Dermis microvascular lymphatic vessel endothelial cell (primary cell): ENCODE results near the gene DRP2. TPM values are rescaled to one million over a fixed set of nuclear protein-coding genes. Genes with fewer than 3 reads are reported as not detected.

Experiments
- DNase-seq, 2 donors: peaks; one replicate each; pipeline versions ENCODE4 v3.0.0 to v3.0.0-alpha.2; 2010; ENCODE audit warnings: low read depth in 2 of 2
- total RNA-seq: library from RNA; depleted of rRNA; stranded (reverse); fragments of >200 nt; gene quantifications from 2 replicates; pipeline ENCODE4 v1.2.1, GENCODE V29; 2014

Gene DRP2, protein sequence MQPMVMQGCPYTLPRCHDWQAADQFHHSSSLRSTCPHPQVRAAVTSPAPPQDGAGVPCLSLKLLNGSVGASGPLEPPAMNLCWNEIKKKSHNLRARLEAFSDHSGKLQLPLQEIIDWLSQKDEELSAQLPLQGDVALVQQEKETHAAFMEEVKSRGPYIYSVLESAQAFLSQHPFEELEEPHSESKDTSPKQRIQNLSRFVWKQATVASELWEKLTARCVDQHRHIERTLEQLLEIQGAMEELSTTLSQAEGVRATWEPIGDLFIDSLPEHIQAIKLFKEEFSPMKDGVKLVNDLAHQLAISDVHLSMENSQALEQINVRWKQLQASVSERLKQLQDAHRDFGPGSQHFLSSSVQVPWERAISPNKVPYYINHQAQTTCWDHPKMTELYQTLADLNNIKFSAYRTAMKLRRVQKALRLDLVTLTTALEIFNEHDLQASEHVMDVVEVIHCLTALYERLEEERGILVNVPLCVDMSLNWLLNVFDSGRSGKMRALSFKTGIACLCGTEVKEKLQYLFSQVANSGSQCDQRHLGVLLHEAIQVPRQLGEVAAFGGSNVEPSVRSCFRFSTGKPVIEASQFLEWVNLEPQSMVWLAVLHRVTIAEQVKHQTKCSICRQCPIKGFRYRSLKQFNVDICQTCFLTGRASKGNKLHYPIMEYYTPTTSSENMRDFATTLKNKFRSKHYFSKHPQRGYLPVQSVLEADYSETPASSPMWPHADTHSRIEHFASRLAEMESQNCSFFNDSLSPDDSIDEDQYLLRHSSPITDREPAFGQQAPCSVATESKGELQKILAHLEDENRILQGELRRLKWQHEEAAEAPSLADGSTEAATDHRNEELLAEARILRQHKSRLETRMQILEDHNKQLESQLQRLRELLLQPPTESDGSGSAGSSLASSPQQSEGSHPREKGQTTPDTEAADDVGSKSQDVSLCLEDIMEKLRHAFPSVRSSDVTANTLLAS
- total RNA-seq: under 0.01 and 0.13 TPM in 2 replicates

DNA sequence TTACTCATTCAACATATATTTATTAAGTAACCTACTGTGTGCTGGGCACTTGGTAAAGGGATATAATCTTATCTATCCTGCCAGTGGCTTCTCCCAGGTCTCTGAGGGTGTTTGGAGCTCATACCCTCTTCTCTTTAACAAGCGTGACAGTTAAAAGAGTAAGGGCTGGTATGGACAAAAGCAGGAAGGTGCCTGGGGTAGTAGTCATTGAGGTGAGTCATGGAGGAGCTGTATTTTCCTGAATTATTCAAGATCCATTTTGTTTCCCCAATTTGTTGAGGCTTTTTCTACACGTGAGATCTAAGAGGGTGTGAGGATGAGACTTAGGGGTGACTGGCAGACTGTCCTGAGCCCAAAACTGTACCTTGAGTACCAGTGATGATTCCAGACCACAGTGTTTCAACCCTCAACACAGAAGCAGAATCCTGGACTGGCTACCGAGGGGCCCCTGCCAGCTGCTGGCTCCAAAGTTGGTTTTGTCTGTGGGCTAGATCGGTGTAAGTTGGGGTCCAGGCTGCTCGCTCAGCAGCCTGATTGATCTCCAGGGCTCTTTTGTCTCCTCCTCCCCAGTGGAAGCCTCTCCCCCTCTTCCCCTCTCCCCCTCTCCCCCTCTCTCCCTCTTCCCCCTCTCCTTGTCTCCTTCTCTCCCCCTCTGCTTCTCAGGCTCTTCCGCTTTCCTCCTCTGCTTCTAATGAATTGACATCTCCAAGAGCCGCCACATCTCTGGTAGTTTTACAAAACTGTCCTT is at the start of gene DRP2:
DRP2 (plus strand) TSS at position 671 of the 748 bp plus-strand sequence. CDS start 11,862 bp downstream, outside the sequence.
- peak in 1 of 2 donors; percentile 54 for DNase-seq

DNA sequence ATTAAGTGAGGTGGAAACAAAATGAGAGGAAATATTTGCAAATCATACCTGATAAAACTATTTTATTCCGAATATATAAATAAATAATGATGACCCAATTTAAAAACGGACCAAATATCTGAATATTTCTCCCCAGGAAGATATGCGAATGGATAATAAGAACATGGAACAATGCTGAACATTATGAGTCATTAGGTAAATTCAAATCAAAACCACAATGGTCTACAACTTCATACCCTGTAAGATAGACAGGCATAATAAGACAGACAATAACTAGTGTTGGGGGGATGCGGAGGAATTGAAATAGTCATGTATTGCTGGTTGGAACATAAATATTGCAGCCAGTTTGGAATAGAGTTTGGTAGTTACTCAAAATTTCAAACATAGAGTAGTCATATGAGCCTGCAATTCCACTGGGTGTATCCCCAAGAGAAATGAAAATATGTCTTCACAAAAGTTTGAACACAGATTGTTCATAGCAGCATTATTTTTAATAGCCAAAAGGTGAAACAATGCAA is 47.6 kb upstream of the DRP2 start:
- peak in 1 of 2 donors; percentile 37 for DNase-seq

DNA sequence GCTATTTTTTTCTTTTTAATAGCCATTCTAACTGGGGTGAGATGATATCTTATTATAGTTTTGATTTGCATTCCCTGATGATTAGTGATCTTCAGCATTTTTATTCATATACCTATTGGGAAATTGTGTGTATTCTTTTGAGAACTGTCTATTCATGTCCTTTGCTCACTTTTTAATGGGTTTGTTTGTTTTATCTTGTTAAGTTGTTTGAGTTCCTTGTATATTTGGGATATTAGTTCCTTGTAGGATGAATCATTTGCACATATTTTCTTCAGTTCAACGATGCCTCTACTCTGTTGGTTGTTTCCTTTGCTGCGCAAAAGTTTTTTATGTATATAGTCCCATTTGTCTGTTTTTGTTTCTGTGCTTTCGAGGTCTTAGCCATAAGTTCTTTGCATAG is 43.1 kb upstream of the DRP2 start:
- DNase-seq: no peak

DNA sequence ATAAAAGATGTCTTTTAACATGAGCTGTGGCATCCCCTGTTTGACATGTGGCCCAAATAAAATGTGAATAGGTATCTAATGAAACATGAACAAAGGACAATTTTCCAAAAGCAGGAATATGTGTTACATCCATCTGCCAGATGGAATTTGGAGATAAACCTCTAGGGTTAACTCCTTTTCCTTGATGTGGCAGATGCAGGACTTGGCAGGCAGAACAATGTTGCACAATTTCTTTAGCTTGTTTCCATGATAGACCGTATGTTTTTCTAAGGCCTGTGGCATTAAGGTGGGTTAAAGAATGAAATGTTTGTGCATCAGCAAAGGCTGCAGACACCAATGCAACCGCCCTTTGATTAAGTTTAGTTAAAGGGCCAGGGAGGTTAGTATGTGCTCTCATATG is 34.7 kb upstream of the DRP2 start:
- peak; percentile 78 to 80 for DNase-seq

DNA sequence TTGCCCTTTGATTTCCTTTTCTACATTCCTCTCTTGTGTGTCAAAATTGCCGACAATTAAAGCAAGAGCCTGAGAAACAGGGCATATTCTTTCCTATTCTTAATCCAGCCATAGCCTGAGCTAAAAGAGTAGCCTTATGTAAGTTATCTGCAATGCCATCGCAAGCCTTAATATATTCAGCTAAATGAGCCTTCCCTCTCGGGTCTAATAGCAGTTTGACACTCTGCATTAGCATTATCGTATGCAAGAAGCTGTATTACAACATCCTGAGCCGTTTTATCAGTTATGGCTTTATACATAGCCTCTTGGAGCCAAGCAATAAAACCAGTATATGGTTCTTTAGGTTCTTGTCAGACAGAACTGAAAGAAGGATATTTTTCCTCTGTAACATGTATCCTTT is 31.6 kb upstream of the DRP2 start:
- DNase-seq: peak in 1 of 2 donors; percentile 23

DNA sequence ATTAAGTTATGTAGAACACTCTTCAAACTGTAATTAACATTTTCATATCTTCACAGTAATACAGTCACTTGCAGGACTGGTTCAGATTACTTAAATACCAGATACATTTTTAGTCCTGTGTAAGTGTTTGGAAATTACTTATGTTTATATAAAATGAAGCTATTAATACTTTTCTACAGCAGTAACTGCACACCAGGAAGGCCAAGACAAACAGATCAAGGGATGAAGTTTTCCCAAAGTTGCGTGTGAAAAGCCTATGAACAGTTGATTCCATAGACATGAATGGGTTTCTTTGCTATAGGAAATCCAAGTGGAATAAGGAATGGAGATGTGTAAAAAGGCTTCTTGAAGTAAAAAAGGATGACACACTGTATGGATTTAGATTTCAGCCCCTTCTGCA is 28.9 kb upstream of the DRP2 start:
- DNase-seq: no peak

DNA sequence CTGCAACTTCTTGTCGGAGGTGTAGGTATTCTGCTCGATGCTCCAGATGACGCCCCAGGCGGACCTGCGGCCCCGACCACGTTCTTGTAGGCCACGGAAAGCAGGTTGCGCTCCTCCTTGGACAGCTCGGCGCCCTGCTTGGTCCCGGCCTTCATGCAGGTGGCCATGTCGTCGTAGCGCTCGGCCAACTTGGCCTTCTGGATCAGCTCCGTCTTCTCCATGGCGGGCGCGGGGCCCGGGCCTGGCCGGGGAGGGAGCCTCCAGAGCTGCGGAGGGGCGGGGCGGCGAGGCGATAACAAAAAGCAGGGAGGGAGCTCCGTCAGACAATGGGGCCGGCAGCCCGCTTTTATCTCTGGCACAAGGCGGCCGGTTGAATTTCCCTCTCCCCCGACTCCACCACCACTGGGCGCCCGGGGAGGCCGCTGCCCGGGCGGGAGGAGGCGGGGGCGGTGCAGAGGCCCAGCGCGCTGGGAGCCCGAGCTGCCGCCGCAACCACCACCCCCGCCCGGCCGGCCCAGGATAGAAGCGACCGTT is 28.3 kb upstream of the DRP2 start:
- peak in 1 of 2 donors; percentile 19 for DNase-seq

DNA sequence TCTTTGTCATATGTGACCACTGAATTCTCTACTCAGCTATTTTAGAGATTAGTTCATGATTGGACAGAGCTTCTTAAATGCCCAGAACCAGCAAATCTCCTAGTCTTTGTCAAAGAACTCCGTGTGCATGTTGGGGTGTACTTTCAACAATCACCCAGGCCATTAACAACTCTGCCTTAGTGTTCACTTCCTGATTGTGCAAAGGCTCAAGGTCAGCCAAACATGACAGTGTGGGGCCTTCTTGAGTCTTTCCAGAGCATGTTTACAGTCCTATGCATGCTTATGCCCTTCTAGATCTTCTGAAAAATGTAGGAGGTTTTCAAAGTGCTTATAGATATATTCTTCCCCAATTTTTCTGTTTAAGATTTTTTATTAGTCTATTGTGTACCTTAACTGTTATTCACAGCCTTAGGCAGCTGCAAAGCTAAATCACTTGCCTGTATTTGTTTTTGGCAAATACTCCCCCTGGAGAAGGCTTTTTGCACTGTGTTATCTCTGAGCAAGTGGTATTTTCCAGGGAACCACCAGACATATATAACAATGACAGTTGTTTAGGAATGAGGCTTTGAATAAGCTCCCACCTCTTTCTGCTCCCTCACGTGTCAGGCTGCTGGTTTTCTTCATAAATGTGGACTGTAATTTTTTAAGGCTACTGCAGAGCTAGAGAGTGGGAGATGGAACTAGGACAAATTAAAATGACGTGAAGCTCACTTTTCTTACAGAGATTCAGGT is 24.0 kb upstream of the DRP2 start:
- no peak for DNase-seq

DNA sequence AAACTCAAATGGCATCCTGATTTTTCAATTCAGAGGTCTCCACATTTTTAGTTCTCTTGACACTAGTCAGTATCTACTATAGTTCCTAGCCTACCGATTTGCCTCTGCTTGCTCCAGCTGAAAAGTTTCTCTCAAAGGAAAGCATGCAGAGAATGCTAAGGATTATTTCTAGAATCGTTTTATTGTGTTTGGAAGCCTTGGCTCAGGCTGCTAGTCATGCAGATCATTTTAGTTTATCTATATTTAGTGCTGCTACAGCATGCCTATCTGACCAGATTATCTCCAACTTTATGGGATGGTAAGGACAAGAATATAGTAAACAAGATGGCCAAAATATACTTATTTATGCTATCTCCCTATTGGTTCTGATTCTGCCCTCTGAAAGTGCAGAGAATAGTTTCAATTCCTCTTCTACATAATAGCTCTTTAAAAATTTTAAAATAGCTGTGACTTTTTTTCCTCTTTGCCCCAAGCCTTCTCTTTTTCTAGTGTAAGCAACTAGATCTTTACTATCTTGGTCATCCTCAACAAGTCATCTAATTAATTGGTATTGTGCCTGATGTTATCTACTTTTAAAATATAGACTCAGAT is 15.7 kb upstream of the DRP2 start:
- no peak for DNase-seq

DNA sequence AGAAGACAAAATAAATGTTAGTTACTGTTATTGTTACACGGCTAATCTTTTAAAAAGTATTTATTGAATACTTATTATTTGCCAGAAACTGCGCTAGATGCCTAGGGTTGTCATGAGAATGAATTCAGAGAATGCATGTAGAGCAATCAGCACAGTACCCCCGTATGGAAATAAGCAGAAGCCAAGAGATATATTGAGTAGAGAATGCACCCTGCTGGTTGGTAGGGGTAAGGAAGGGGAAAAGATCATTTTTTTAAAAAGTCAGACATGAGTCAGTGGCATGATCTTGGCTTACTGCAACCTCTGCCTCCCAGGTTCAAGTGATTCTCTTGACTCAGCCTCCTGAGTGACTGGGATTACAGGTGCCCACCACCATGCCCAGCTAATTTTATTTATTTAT is 13.1 kb upstream of the DRP2 start:
- peak; percentile 42 to 59 for DNase-seq

DNA sequence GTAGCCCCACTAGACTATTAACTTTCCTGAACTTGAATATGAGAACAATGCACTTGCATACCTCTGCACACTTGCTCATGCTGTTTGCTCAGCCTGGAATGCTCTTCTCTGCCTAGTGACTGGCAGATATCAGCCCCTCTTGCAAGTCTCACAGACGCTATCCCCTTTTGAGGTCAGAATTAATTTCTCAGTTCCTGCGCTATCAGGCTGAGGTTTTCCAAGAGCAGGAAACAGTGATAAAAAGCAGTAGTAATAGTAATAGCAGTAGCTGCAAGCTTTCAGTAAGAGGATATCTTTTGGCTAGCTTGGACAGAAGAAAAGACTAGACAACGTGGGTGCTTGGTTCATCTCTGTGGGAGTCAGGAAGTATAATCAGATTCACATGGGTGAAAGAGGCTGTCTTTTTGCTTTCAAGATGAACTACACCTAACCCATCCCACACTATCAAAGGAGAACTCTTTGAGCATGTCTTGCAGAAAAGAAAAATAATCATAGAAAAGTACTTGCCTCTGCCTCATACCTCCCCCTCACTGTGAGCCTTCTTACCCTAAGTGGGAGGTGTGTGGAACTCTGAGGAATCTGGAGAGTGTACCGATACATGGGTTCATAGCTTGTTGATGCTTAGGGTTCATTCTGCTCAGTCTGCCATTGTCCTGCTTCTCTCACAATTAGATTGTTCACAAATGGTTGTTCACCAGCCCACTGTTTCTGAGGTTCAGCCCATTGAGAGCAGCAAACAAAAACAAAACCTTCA is 11.3 kb upstream of the DRP2 start:
- no peak for DNase-seq

DNA sequence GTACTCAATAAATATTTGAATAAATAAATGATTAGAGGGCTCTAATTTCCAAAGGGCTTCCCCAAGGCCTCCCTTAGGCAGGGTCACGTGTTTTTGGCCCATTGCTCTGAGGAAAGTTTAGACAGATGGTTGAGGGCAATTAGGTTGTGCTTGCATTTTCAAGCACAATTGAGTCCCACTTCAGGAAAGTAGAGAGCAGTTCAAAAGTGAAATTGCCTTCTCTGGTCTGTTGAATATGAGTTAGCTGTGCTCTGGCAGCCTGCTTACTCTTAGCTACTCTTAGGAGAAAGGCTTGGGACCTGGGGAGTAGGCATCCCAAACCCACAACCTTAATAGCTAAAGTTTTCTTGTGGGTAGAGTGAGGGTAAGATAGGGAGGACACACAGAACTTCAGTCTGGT is 9.0 kb upstream of the DRP2 start:
- no peak for DNase-seq

DNA sequence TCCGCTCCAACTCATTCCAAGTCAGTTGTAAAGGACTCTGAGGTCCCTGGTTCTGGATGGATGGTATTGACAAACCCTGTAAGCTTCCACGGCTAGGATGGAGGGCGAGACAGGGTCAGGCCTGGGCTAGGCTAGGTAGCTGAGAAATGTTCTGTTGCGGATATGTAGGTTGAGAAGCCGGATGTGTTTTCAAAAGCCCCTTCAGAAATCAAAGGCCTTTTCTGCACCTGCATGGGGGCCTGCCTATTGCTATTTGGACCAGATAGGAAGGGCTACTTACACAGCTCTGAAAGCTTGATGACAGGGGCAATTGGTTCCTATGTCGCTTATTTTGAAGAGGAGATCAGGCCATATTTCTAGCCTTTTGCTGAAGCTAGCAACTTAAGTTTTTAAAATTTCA is 1.9 kb upstream of the DRP2 start:
- DNase-seq: no peak

DNA sequence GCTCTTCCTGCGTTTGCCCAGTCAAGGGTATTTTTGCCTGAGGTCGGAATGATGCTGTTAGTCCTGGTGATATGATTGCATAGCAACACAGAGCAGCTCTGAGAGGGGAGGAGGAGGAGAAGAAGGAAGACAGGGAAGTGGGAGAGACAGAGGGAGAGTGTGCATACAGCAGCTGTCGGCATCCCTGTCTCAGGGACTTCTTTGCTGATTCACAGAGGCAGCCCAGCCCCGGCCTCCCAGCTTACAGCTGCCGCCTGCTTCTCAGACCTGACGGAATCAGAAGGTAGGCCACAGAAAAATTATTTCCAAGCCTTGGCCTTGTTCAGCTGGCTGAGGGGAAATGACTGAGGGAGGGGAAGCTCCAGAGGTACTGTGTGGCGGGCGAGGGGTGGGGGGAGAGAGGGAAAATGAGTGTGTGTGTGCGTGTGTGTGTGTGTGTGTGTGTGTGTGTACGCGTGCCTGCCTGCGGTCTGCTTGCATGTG is 319 bp downstream of the DRP2 start:
- DNase-seq: peak in 1 of 2 donors; percentile 21

DNA sequence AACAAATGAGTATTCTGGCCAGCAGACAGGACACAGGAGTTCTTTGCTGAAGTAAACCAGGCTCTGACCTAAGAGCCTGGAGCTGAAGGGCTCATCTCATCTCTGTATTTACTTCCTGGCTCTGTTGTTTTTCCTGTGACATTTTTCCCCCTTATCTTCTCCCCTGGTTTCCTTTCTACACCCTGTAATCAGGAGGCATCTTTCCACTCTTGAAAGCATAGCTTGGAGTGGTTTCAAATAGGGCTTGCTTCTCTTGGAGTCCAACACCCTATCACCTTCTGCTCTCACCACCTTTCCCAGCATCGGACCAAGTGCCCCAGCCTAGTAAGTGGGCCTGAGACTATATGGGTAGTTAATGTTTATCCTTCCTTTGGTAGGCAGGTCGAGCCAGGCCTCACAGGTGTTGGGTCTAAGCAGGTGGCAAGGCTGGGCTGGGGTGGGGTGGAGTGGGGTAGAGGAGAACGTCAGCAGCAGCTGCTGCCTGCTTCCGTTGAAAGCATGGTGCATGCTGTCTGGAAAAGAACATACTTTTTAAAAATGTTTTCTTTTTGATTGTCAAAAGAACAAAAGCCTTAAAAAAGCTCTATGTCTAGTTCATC is 1.2 kb downstream of the DRP2 start:
- peak in 1 of 2 donors; percentile 11 for DNase-seq

DNA sequence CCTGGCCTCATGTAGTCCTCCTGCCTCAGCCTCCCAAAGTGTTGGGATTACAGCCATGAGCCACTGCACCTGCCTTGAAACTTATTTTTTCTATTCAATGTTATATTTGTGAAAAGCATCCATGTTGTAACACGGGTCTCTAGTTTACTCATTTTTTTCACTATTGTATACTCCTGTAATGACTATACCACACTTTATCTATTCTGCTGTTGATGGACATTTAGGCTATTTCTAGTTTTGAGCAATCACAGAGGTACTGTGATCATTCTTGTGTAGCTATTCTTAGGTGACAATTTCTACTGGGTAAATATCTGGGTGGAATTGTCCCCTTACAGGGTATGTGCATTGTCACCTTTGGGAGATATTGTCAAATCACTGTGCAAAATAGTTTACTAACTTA is 3.6 kb downstream of the DRP2 start:
- no peak for DNase-seq

DNA sequence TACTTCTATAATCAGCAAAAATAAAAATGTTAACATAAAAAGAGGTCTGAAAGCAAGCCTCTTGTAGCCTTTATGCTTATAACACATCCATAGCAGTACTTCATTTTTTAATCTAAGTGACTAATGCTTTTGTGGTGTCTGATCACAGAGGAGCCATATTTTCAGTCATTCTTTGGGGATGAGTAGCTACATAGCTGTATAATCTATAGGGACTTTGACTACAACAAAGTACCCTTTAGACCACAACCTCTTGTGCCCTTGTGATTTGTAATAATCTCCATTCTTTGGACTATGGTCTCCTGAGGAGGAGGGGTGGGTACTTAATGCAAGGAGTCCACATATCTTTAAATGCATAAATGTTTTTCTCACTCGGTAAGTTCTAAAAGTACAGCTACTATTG is 9.6 kb downstream of the DRP2 start:
- DNase-seq: no peak

DNA sequence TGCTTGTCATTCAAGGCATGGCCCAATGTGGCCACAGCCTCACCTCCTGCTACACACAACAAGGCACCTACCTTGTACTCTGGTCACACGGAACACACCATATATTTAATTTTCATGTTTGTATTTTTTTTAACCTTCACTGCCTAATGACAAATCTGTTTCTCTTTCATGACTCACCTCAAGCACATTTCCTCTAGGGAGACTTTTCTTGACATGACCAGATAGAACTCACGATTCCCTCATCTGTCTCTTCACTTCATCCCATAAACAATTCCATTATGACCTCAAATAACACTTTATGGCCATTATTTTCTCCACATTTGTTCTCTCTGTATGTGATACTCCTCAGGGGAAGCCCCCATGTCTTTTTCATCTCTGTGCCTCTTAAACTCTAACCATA is 11.1 kb downstream of the DRP2 start:
- DNase-seq: peak in 1 of 2 donors; percentile 39

DNA sequence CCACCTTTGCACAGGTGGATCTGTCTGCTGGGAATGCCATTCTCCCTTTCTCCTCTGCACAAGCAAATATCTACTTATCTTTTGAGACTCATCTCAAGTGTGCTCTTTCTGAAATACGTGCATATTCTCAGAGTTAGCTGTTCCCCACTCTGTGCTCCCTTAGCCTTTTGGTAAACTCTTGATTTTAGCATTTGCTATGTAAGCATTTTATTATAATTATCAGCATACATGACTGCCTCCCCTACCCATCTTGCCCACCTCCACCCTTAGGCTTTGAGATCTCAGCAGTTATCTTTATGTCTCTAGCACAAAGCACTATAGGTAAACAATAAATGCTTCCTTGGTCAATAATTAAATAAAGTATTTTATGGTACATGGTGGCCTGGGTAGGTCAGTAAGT is 11.5 kb downstream of the DRP2 start:
- no peak for DNase-seq
